HG02981 (cell line): ENCODE measurements around the gene PRDM16.

Source experiments
- ATAC-seq: cut with Tn5 transposase; IDR thresholded peaks from one replicate; pipeline ENCODE4 v1.9.1; 2021; ENCODE audit warnings: mild to moderate bottlenecking, moderate library complexity; ENCODE audit not compliant: unreplicated experiment

PRDM16 gene

GRCh38 chr1:3452866-3453175 lies 383.8 kb downstream of the PRDM16 start:
- no peak for ATAC-seq

DNA sequence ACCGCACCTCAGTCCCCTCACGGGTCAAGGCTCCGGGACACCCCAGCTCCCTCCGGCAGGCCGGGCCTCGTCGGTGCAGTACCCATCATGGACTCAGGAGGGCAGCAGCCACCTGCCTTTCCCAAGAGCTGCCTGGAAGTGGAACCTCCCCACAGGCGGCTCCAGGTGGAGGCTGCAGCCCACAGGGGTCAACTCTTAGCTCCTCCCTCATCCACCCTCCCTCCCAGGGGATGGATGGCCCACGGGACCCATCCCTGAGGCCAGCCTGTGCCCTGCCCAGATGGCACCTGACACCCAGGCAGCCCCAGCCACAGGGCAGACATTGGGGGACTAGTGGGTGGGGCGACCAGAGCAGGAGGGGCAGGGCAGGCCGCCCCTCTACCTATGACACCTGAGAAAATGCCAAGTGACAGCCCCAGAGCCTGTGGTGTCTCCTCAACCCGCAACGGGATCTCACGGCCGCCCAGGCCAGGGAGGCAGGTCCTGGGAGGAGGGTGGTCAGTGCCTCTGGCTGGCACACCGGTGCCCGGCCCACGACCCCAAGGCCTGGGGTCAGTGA lies 384.3 kb downstream of the PRDM16 start:
- ATAC-seq, result no peak

- ATAC-seq, result no peak
Observed at GRCh38 chr1:3453891-3454810, 385.1 kb downstream of the PRDM16 start, which contains the start of gene ARHGEF16. ARHGEF16 (plus strand) TSS chr1:3454665; CDS start chr1:3463085, 8,420 bp downstream.

DNA sequence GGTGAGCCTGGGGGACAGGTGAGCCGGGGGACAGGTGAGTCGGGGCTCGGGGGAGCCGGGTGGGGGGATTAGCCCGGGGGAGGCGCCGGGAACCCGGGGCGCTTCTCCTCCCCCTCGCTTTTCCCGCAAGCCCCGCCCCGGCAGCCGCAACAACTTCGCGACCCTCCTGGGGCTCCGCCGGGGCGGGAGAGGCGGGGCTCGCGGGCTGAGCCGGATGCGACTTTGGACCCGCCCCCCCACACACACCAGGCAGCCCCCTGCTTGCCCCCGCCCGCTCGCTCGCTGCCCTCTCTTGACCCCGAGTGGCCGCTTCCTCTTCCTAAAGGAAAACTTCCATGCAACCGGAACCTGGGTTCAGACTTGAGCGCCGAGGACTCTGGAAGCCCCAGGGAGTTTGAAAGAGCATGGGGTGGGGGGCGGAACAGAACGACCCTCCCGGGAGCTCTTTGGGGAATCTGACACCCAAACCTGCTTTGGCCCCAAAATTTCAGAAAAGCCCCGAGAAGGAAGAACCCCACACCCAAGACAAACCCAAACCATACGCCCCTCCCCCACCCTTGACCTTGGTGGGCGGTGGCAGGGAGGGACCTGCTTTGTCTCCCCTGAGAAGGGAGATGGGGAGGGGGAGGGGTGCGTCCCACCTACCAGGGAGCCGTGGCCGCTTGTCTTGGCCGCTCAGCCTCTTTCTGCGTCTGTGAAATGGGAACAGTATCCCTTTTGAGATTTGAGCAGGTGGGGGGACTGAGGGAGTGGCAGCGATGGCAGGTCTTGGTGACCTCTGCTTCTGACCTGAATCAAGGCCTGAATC lies 386.0 kb downstream of the PRDM16 start:
- no peak for ATAC-seq

DNA sequence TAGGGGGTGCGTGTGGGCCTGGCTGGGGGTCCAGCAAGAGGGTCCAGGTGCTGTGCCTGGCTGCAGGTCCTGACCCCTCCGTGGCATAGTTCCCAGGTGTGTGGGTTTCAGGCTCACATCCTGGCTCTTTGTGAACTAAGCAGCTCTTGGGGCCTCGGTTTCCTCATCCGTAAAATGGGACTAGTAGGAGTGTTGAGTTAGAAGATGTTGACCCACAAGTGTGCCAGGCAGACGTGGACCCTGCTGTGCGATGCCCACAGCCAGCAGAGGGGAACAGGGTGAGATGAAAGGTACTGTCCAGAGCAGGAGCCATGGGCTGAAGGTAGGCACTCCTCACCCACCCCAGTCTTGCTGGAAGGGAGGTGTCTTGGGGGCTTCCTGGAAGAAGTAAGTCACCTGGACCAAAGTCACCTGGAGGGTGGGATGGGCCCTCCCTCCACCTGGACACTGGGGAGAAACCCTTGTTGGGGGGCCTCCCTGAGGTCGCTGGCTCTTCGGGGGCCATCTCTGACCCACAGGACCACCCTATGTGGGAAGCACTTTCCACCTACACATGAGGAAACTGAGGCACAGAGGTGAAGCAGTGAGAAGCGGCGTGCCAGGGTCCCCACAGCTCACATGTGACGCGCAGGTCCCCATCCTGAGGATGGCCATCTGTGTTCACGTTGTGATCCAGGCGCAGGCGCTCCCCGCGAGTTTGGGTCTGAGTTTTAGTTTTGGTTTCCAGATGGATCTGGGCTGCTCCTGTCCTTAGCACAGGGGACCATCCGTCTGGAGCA lies 386.9 kb downstream of the PRDM16 start:
- no peak for ATAC-seq

- no peak for ATAC-seq
Observed at GRCh38 chr1:3456449-3456963, 387.5 kb downstream of the PRDM16 start.

DNA sequence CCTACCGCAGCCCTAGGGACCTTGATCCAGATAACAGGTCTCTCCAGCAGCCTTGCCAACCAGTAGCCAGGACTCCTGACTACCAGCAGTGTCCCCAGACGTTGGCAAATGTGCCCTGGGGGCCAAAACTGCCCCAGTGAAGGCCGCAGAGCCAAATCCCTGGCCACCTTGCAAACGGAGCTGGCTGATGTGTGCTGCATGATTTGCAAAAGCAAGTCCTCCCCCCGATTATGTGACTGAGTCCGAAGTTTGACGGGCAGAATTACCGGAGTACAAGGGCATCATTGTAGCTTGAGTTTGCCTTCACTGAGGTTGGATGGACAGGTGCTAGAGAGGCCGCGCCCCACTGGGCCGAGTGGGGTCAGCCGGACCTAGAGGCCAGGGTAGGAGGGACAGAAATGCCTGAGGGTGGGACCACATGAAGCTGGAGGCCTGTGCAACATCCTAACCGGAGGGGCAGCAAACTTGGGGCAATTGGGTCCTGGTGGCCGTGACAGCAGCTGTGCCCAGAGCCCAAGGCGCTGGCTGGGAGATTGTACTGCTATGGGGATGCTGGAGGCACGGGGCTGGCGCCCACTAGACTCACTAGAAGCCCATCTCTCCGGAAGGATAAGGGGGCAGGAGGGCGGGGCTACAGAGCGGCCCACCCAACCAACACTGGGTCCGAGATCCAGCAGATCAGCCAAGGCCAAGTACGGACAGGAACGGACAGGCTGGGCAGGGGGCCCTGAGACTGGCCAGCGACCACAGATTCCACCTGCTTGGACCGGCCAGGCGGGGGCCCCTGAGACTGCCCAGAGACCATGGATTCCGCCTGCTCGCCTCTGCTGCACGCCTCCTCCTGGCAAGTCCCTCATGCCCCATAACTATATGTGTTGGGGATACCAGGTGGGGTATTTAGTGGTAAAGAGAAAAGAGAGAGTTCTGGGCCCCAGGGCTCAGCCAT lies 388.2 kb downstream of the PRDM16 start:
- ATAC-seq, result no peak

DNA sequence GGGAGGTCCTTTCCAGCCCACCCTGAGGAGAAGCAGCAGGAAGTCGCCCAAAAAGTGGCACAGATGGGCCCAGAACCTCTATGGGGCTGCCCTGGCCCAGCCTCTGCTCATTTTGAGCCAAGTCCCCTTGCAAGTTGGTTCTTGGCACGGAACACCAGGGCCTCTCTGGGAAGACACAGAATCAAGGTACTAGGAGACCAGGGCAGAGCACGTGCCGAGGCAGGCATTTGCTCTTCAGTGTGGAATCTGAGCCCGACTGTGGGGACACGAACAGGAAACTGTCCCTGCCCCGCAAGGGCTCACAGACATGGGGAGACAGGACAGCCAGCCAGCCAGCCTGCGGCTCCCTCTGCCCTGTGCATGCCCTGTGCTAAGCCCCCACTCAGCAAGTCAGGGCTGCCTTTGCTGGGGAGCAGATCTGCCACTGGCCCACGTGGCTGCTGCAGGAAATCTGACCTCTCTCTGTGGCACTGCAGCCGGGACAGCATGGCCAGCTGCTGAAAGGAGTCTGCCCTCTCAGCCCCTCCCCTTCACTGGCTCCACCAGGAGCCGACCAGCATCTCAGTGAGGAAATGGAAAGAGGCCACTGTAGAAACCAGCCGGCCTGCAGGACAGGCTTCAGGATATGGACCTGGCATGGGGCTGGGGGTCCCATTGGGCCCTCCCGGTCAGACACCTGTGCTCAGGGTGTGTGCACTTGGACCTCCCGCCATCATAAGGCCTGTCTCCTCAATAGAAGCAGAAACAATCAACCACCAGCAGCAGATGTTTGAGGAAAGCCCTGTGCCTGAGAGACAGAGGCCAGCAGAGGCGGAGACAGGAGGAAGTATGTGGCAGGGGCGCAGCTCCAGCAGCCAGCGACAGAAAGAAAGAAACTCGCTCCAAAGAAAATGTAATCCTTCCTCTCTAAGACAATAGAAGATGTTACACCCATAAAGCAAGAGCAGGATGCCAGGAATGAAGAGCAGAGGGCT lies 389.2 kb downstream of the PRDM16 start:
- no peak for ATAC-seq

GRCh38 chr1:3459051-3459908 lies 390.3 kb downstream of the PRDM16 start:
- ATAC-seq, result no peak

- no peak for ATAC-seq
Observed at GRCh38 chr1:3459940-3460671, 391.1 kb downstream of the PRDM16 start.

GRCh38 chr1:3460672-3461131 lies 391.7 kb downstream of the PRDM16 start:
- ATAC-seq, result no peak

DNA sequence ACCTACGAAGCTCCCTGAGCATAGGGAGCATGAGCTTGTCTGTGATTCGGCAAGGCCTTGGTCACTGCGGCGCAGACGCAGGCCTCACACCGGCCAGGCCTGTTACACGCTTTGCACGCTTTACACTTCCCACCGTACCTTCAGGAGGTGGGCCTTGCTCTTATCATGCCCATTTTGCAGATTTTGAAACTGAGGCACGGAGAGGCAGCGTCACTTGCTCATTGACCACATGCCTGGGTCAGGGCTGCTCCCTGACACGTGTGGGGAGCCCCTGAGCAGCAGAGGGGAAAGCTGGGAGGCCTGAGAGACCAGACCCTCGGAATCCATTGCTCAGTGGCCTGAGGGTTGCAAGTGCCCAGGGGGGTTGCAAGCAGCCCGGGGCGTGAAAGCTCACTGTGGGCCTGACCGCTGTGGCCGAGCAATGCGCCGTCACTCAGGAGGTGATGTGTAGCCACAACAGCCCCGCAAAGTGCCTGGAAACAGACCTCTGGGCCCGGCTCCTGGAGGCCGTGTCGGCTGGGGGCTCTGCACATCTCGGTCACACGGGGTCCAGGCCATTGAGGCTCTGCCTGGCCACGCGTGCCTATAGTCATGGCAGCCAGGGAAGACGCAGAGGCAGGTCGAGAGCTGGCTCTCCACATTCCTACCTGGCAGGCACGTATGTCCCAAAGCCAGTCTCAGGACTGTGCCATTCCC lies 392.4 kb downstream of the PRDM16 start:
- no peak for ATAC-seq

GRCh38 chr1:3461934-3462275 lies 392.9 kb downstream of the PRDM16 start:
- no peak for ATAC-seq

GRCh38 chr1:3462356-3463012 lies 393.5 kb downstream of the PRDM16 start:
- no peak for ATAC-seq

- no peak for ATAC-seq
Observed at GRCh38 chr1:3463013-3463385, 394.0 kb downstream of the PRDM16 start.

DNA sequence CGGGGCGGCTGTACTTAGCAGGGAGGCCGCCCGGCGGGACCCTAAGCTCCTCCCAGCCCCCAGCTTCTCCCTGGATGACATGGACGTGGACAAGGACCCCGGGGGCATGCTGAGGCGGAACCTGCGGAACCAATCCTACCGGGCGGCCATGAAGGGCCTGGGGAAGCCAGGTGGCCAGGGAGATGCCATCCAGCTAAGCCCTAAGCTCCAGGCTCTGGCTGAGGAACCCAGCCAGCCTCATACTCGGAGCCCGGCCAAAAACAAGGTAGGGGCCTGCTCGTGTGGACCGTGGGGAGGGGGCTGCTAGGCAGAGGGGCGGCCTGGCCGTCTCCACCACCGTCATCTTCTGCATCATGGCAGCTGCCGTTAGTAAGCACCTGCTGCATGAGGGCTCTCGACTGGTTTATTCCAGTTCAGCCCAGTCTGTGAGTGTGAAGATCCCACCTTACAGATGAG lies 394.4 kb downstream of the PRDM16 start:
- no peak for ATAC-seq
